Measurements from ENCODE around the gene VWF.

The VWF gene

GRCh38 chr12:6078398-6079096 is 45.9 kb downstream of the VWF start:
- Histone ChIP-seq H3K4me1 (ENCODE audit: low read length) (peaks cover 16% of the 10 kb centered on the region), H3K9ac (ENCODE audit: low read length) (no peak overlapping the region), H3K79me2 (ENCODE audit: low read length) (no peaks in the 10 kb centered on the region), H3K9me2 (replicated peaks; ENCODE audit: insufficient read depth, low read length) (no peaks in the 10 kb centered on the region), H4K20me1 (ENCODE audit: insufficient read depth, low read length) (no peaks in the 10 kb centered on the region), H3K4me3 (ENCODE audit: low read length) (no peak overlapping the region), H3K27me3 (replicated peaks; ENCODE audit: insufficient read depth, low read length) (no peaks in the 10 kb centered on the region), H2AFZ (ENCODE audit: low read length) (no peak overlapping the region), H3K4me2 (ENCODE audit: low read depth, low read length) (no peak overlapping the region), H3K27ac (ENCODE audit: low read length) (no peak overlapping the region), H3F3A (ENCODE audit: insufficient read depth, low read length) (no peaks in the 10 kb centered on the region), H3K36me3 (replicated peaks; ENCODE audit: insufficient read depth, low read length) (no peaks in the 10 kb centered on the region), H3K9me3 (replicated peaks; ENCODE audit: insufficient read depth, low read length) (no peaks in the 10 kb centered on the region)
- TF ChIP-seq EZH2 (optimal IDR thresholded peaks at IDR 0.05; ENCODE audit: low read depth, low read length) (no peak), EZH2phosphoT487 (IDR thresholded peaks at IDR 0.05; ENCODE audit: low read length) (no peak), CTCF (IDR thresholded peaks at IDR 0.05; ENCODE audit: low read length) (no peak; the same call in 1 of the 2 replicates)
- peak; percentile 54 for DNase-seq

- no peak overlapping the region for H3K27ac ChIP-seq (ENCODE audit: low read length)
- H3K4me1 ChIP-seq (ENCODE audit: low read length): peaks cover 16% of the 10 kb centered on the region
- no peaks in the 10 kb centered on the region for H3K9me2 ChIP-seq (replicated peaks; ENCODE audit: insufficient read depth, low read length)
- no peaks in the 10 kb centered on the region for H3K36me3 ChIP-seq (replicated peaks; ENCODE audit: insufficient read depth, low read length)
- H3K27me3 ChIP-seq (replicated peaks; ENCODE audit: insufficient read depth, low read length): no peaks in the 10 kb centered on the region
- no peaks in the 10 kb centered on the region for H3K79me2 ChIP-seq (ENCODE audit: low read length)
- no peak for DNase-seq
- no peak overlapping the region for H3K4me2 ChIP-seq (ENCODE audit: low read depth, low read length)
- H3K4me3 ChIP-seq (ENCODE audit: low read length): no peak overlapping the region
- no peaks in the 10 kb centered on the region for H3K9me3 ChIP-seq (replicated peaks; ENCODE audit: insufficient read depth, low read length)
- H2AFZ ChIP-seq (ENCODE audit: low read length): no peak overlapping the region
- TF ChIP-seq CTCF (IDR thresholded peaks at IDR 0.05; ENCODE audit: low read length) (no peak), EZH2 (optimal IDR thresholded peaks at IDR 0.05; ENCODE audit: low read depth, low read length) (no peak), EZH2phosphoT487 (IDR thresholded peaks at IDR 0.05; ENCODE audit: low read length) (no peak)
- no peak overlapping the region for H3K9ac ChIP-seq (ENCODE audit: low read length)
- H4K20me1 ChIP-seq (ENCODE audit: insufficient read depth, low read length): no peaks in the 10 kb centered on the region
- H3F3A ChIP-seq (ENCODE audit: insufficient read depth, low read length): no peaks in the 10 kb centered on the region
These were observed 46.8 kb downstream of the VWF start for GRCh38 chr12:6077692-6078083.

- Histone ChIP-seq H3K9me3 (replicated peaks; ENCODE audit: insufficient read depth, low read length) (no peaks in the 10 kb centered on the region), H3F3A (ENCODE audit: insufficient read depth, low read length) (no peaks in the 10 kb centered on the region), H3K4me2 (ENCODE audit: low read depth, low read length) (no peak overlapping the region), H4K20me1 (ENCODE audit: insufficient read depth, low read length) (no peaks in the 10 kb centered on the region), H3K4me1 (ENCODE audit: low read length) (peaks cover 16% of the 10 kb centered on the region), H3K27me3 (replicated peaks; ENCODE audit: insufficient read depth, low read length) (no peaks in the 10 kb centered on the region), H3K9ac (ENCODE audit: low read length) (no peak overlapping the region), H3K9me2 (replicated peaks; ENCODE audit: insufficient read depth, low read length) (no peaks in the 10 kb centered on the region), H3K4me3 (ENCODE audit: low read length) (no peak overlapping the region), H3K36me3 (replicated peaks; ENCODE audit: insufficient read depth, low read length) (no peaks in the 10 kb centered on the region), H2AFZ (ENCODE audit: low read length) (no peak overlapping the region), H3K27ac (ENCODE audit: low read length) (no peak overlapping the region), H3K79me2 (ENCODE audit: low read length) (no peaks in the 10 kb centered on the region)
- DNase-seq: no peak
- TF ChIP-seq EZH2phosphoT487 (IDR thresholded peaks at IDR 0.05; ENCODE audit: low read length) (no peak), CTCF (IDR thresholded peaks at IDR 0.05; ENCODE audit: low read length) (no peak), EZH2 (optimal IDR thresholded peaks at IDR 0.05; ENCODE audit: low read depth, low read length) (no peak)
These were observed 47.4 kb downstream of the VWF start for GRCh38 chr12:6076776-6077691.

Measured in MM.1S (cell line).